Thyroid gland (tissue), 4 donors: ENCODE measurements around the gene SPDYE16. TPM values are rescaled to one million over a fixed set of nuclear protein-coding genes. Genes with fewer than 3 reads are reported as not detected.
A peak's percentile ranks its signal among the peaks of the same experiment; 100 is the strongest.
"Not testable (repeated sequence)": the region's sequence is repeated elsewhere in the genome, so short reads cannot be mapped to it uniquely, and the experiment has no call there.

Source experiments
- DNase-seq, 2 donors: peaks; one replicate each; pipeline ENCODE4 v3.0.0-alpha.2; 2019
- H3K27ac ChIP-seq, 3 donors: fragments of 200-600 bp; sonication (generic); 1 replicate in 2 of 3; 2 replicates in 1 of 3; pipeline ENCODE4 v1.5.1; 2016 to 2019; ENCODE audit warnings: mild to moderate bottlenecking in 1 of 3, moderate library complexity in 1 of 3
- H3K27me3 ChIP-seq: fragments of 200-600 bp; sonication (generic); one replicate; pipeline ENCODE4 v1.5.1; 2019
- H3K36me3 ChIP-seq, 2 donors: fragments of 200-600 bp; sonication (generic); one replicate each; pipeline ENCODE4 v1.5.1; 2016 to 2019
- H3K4me1 ChIP-seq, 2 donors: fragments of 200-600 bp; sonication (generic); one replicate each; pipeline ENCODE4 v1.5.1; 2017 to 2019
- H3K4me3 ChIP-seq, 3 donors: fragments of 200-600 bp; sonication (generic); replicated peaks in 1 of 3; 1 replicate in 2 of 3; 2 replicates in 1 of 3; pipeline ENCODE4 v1.5.1; 2016; ENCODE audit warnings: mild to moderate bottlenecking in 1 of 3
- H3K9me3 ChIP-seq: fragments of 200-600 bp; sonication (generic); one replicate; pipeline ENCODE4 v1.5.1; 2017
- POLR2A ChIP-seq, 2 donors: fragments of 450-650 bp; IDR thresholded peaks; one replicate each; pipeline ENCODE4 v1.6.1; 2017; ENCODE audit warnings: antibody characterized with exemption in 2 of 2, mild to moderate bottlenecking in 2 of 2, moderate library complexity in 1 of 2
- WGBS, 2 donors: methylation state at CpG; one replicate each; pipeline ENCODE4 v1.1.5; 2017; 5-methylcytosine and 5-hydroxymethylcytosine counted together
- intact Hi-C: fragments of 100-400 bp; cut with DNase I; formaldehyde crosslinking; loops from one replicate; pipeline ENCODE4 v1.15.1; 2023
- total RNA-seq, 4 donors: library from RNA; depleted of rRNA; stranded (reverse); fragments of >200 nt; gene quantifications; one replicate each; pipeline ENCODE4 v1.2.3, GENCODE V29; 2016
- TF ChIP-seq, protein P1 (sequence below), 6 experiments: fragments of 200-600 bp in 3 of 6; fragments of 450-650 bp in 3 of 6; sonication (generic) in 3 of 6; IDR thresholded peaks; one replicate each; pipeline ENCODE4 v1.5.1; 2016 to 2019; ENCODE audit warnings: antibody characterized with exemption in 6 of 6, mild to moderate bottlenecking in 2 of 6, inconsistent platforms in 1 of 6, moderate library complexity in 1 of 6

The SPDYE16 gene
- total RNA-seq, 4 donors from 2014 or later = 0.29 to 0.33 TPM; not detected in 2

DNA sequence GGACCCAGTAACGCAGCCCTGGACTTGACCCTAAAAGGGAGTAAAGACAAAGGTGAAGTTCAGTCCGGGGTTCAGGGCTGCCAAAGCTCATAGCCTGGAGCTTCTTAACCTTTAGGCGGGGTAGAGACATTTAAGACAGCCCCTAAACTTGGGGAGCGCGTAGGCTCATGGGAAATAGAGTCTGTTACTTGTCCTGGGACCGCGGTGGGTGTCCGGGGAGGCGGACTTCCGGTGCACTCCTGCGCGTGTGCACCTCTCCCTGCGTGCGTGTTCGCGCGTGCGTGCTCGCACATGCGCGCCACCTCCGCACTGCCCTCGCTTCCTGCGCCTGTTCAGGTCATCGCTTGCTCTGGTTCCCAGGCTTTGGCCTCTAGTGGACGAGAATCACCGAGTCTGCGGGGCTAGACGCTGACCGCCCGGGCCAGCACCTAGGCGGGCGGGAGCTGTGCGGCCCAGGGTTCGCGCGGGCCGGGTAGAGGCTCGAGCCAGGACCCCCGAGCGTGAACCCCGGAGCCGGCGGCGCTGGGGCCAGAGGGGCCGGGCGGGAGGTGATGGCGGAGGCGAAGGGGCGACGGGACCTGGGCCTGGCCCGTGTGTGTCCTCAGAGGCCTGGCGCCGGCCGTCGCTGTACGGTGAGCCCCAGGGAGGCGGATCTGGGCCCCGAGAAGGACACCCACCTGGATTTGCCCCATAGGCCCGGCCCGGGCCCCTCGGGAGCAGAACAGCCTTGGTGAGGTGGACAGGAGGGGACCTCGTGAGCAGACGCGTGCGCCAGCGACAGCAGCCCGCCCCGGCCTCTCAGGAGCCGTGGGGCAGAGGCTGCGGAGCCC lies 6.1 kb upstream of the SPDYE16 start:
- H3K36me3 ChIP-seq, H3K9me3 ChIP-seq, H3K27me3 ChIP-seq, H3K4me1 ChIP-seq, intact Hi-C loops: not testable (repeated sequence)
- H3K27ac ChIP-seq = peak overlapping the region; percentile 84 to 90 (median 87)
- WGBS, 2 donors = 0 to 1% methylated on average over 5 to 29 of the region's 71 CpGs
- peak in 1 of 2 donors; percentile 80 for TF ChIP-seq POLR2A (IDR thresholded peaks at IDR 0.05)
- TF ChIP-seq, protein P1, sequence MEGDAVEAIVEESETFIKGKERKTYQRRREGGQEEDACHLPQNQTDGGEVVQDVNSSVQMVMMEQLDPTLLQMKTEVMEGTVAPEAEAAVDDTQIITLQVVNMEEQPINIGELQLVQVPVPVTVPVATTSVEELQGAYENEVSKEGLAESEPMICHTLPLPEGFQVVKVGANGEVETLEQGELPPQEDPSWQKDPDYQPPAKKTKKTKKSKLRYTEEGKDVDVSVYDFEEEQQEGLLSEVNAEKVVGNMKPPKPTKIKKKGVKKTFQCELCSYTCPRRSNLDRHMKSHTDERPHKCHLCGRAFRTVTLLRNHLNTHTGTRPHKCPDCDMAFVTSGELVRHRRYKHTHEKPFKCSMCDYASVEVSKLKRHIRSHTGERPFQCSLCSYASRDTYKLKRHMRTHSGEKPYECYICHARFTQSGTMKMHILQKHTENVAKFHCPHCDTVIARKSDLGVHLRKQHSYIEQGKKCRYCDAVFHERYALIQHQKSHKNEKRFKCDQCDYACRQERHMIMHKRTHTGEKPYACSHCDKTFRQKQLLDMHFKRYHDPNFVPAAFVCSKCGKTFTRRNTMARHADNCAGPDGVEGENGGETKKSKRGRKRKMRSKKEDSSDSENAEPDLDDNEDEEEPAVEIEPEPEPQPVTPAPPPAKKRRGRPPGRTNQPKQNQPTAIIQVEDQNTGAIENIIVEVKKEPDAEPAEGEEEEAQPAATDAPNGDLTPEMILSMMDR (IDR thresholded peaks at IDR 0.05) = peak in 1 of 6 experiments; percentile 6
- peak; percentile 92 for DNase-seq
- peak overlapping the region; percentile 12 to 99 (median 87) for H3K4me3 ChIP-seq

DNA sequence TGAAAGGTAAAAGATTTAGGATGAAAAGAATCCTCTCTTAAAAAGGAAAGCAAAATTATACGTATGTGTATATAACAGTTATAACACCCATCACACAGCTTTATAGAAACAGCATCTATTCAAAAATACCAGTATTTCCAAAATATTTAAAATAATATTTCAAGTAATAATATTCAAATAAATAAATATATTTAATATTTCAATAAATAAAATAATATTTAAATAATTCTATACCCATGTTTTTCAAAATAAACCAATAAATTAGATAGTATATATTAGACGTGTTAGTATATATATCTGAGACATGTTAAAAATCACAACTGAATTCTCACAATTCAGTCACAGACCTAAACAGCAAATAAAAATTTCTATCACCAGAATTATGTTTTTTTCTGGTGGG lies 11.5 kb downstream of the SPDYE16 start:
- H3K27me3 ChIP-seq, H3K27ac ChIP-seq, H3K9me3 ChIP-seq, H3K4me1 ChIP-seq, DNase-seq, H3K36me3 ChIP-seq, H3K4me3 ChIP-seq, intact Hi-C loops: not testable (repeated sequence)
- WGBS, 2 donors = 91% methylated on average over 2 of the region's 2 CpGs; no CpG with 5 or more reads in 1 of the 2 donors

DNA sequence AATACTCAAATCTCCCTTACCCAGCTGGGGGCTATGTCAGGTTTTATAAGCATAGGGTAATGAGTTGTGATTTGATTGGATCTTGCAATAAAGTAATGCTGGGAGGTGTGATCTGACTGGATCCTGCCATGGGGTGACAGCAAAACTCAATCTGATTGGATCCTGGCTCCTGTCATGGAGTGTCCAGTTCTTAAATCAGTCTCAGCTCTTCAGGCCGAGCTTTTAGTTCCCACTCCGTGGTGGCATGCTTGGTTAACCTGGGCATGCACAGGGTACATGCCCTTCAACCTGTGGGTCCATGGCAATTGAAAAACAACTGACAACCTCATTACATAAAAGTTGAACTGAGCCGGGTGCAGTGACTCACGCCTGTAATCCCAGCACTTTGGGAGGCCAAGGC lies 16.9 kb downstream of the SPDYE16 start:
- H3K9me3 ChIP-seq, DNase-seq, intact Hi-C loops, H3K4me3 ChIP-seq, H3K27me3 ChIP-seq, H3K4me1 ChIP-seq, H3K27ac ChIP-seq, H3K36me3 ChIP-seq: not testable (repeated sequence)
- 40% methylated on average over 1 of the region's 4 CpGs; no CpG with 5 or more reads in 1 of the 2 donors for WGBS, 2 donors

DNA sequence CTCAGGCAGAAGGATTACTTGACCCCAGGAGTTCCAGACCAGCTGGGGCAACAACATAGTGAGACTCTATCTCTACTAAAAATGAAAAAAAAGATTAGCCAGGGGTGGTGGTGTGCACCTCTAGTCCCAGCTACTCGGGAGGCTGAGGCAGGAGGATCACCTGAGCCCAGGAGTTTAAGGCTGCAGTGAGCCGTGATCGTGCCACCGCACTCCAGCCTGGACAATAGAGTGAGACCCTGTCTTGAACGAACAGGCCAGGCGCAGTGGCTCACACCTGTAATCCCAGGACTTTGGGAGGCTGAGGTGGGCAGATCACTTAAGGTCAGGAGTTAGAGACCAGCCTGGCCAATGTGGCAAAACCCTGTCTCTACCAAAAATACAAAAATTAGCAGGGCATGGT lies 26.2 kb downstream of the SPDYE16 start:
- H3K27ac ChIP-seq, H3K4me3 ChIP-seq, H3K4me1 ChIP-seq, DNase-seq, H3K27me3 ChIP-seq, intact Hi-C loops, H3K36me3 ChIP-seq, H3K9me3 ChIP-seq: not testable (repeated sequence)
- WGBS, 2 donors = 94% methylated on average over 6 of the region's 6 CpGs; no CpG with 5 or more reads in 1 of the 2 donors

DNA sequence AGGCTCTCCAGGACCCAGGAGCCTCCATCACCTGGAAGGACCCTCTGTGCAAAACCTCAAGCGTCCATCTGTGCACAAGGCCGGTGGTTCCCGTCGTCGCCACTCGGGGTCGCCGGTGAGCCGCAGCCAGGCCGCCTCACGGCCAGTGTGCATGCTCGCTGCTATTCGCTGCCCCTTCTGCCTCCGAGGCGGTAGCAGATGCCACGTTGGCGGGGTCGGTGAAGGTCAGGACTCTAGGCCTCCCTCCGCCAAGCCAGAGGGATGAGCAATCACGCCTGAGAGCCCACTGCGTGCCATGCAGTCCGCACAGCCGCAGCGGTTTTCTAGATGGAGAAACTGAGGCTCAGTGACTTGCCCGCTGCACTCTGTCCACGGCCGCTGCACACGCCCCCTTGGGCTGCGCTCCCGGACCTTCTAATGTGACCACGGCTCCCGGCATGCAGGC lies 27.1 kb downstream of the SPDYE16 start:
- Histone ChIP-seq H3K4me3 (no peak overlapping the region), H3K27ac (no peak overlapping the region), H3K9me3 (no peaks in the 10 kb centered on the region), H3K27me3 (no peaks in the 10 kb centered on the region), H3K4me1 (peaks cover 0 to 5% of the 10 kb centered on the region in 2 donors), H3K36me3 (no peaks in the 10 kb centered on the region)
- peak in 1 of 2 donors; percentile 55 for DNase-seq
- intact Hi-C loops = no loop called here
- TF ChIP-seq POLR2A (IDR thresholded peaks at IDR 0.05) = no peak
- TF ChIP-seq, protein P1 (IDR thresholded peaks at IDR 0.05) = peak in 3 of 6 experiments; percentile 14 to 64 (median 63)
- WGBS, 2 donors = 7% methylated on average over 9 of the region's 32 CpGs; no CpG with 5 or more reads in 1 of the 2 donors

DNA sequence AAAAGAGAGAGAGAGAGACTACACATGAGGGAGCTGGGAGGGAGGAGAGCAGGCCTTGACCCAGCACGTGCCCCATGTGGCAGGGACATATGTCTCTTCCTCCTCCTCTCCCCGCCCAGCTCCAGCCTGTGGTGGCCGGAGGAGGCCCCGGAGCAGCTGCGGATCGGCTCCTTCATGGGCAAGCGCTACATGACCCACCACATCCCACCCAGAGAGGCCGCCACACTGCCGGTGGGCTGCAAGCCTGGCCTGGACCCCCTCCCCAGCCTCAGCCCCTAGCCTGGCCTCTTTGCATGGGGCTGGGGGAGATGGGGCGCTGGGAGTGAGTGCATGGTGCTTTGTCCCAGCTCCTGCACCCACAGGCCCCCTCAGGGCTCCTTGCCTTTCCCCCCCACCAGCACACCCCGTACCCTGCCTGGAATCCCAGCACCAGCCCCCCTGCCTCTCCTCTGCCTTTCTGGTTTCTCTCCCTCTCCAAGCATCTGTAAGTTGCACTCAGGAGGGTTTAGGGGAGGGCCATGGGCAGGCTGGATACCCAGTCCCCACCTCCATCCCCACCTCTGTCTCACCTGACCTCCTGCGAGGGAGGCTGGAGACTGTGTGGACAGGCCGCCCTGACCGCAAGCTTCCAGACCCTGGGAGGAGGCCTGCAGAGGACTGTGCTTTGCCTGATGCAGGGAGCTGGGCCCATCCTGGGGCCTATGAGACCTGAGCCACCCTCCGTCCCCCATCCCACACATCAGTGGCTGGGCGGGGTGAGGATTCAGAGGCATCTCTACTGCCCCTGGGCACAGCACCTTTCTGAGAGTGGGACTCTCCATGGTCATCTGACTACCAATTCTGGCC lies 27.9 kb downstream of the SPDYE16 start:
- intact Hi-C loops = no loop called here
- Histone ChIP-seq H3K27me3 (no peaks in the 10 kb centered on the region), H3K9me3 (no peaks in the 10 kb centered on the region), H3K4me3 (no peak overlapping the region), H3K36me3 (no peaks in the 10 kb centered on the region), H3K27ac (no peak overlapping the region), H3K4me1 (peaks cover 0 to 8% of the 10 kb centered on the region in 2 donors)
- no peak for DNase-seq
- WGBS, 2 donors = 81 to 87% methylated on average over 9 to 16 of the region's 16 CpGs
- TF ChIP-seq, protein P1 (IDR thresholded peaks at IDR 0.05) = no peak
- TF ChIP-seq POLR2A (IDR thresholded peaks at IDR 0.05) = no peak
